HCT116 (cell line): ENCODE results near the gene FRMPD4.
"Not testable (repeated sequence)": the region's sequence is repeated elsewhere in the genome, so short reads cannot be mapped to it uniquely, and the experiment has no call there.

Experiments
- CTCF ChIP-seq, 3 experiments: fragments of 200-600 bp in 1 of 3; sonication (generic) in 1 of 3; IDR thresholded peaks in 2 of 3; conservative IDR thresholded peaks in 1 of 3; 2 replicates each; pipeline ENCODE4 v1.5.1; 2012 to 2017; ENCODE audit warnings: low read depth in 2 of 3, low read length in 2 of 3, antibody characterized with exemption in 1 of 3, borderline replicate concordance in 1 of 3, control low read depth in 1 of 3, mild to moderate bottlenecking in 1 of 3, mixed read lengths in 1 of 3, mixed run types in 1 of 3, moderate library complexity in 1 of 3; ENCODE audit not compliant: insufficient read depth in 1 of 3
- EZH2 ChIP-seq: fragments of 200-600 bp; sonication (generic); IDR thresholded peaks from 2 replicates; pipeline ENCODE4 v1.6.1; 2017; ENCODE audit warnings: antibody characterized with exemption, mixed run types

- not testable (repeated sequence) for TF ChIP-seq EZH2; CTCF (IDR thresholded peaks at IDR 0.05 in 2 of 3, conservative IDR thresholded peaks at IDR 0.05 in 1 of 3; ENCODE audit: borderline replicate concordance in 1 of 3, insufficient read depth in 1 of 3, low read depth in 2 of 3, low read length in 2 of 3)
Observed at GRCh38 chrX:12538096-12538495, 399.8 kb downstream of the FRMPD4 start.
